Osteoblast (primary cell): ENCODE measurements around the gene CYP2D6. TPM values are rescaled to one million over a fixed set of nuclear protein-coding genes. Genes with fewer than 3 reads are reported as not detected.

Source experiments
- DNase-seq: peaks from one replicate; pipeline ENCODE4 v3.0.0; 2011; ENCODE audit warnings: low spot score, mixed read lengths; ENCODE audit not compliant: insufficient read length; ENCODE audit errors: missing footprints
- H2AFZ ChIP-seq: 2 replicates; pipeline ENCODE4 v1.6.0; 2011; ENCODE audit warnings: mild to moderate bottlenecking, low read length
- H3K27ac ChIP-seq: 2 replicates; pipeline ENCODE4 v1.5.1; 2011; ENCODE audit warnings: mild to moderate bottlenecking, low read depth, low read length, moderate library complexity
- H3K27me3 ChIP-seq: 2 replicates; pipeline ENCODE4 v1.6.0; 2012; ENCODE audit warnings: mild to moderate bottlenecking, control low read depth, inconsistent platforms, low read length, moderate library complexity; ENCODE audit not compliant: insufficient read depth
- H3K36me3 ChIP-seq: 2 replicates; pipeline ENCODE4 v1.5.1; 2011; ENCODE audit warnings: mild to moderate bottlenecking, low read length, control low read depth, moderate library complexity; ENCODE audit not compliant: insufficient read depth
- H3K4me1 ChIP-seq: 2 replicates; pipeline ENCODE4 v1.5.1; 2011; ENCODE audit warnings: mild to moderate bottlenecking, low read length, control low read depth, moderate library complexity; ENCODE audit not compliant: insufficient read depth
- H3K4me2 ChIP-seq: 2 replicates; pipeline ENCODE4 v1.6.0; 2011; ENCODE audit warnings: mild to moderate bottlenecking, low read length; ENCODE audit not compliant: insufficient read depth
- H3K4me3 ChIP-seq: fragments of 200-600 bp; sonication (generic); 3 replicates; pipeline ENCODE4 v1.5.1; 2012; ENCODE audit warnings: mild to moderate bottlenecking, low read length, inconsistent platforms; ENCODE audit not compliant: insufficient read depth
- H3K79me2 ChIP-seq: 2 replicates; pipeline ENCODE4 v1.6.0; 2012; ENCODE audit warnings: mild to moderate bottlenecking, low read length, control low read depth, inconsistent platforms; ENCODE audit not compliant: insufficient read depth
- H3K9me3 ChIP-seq: 2 replicates; pipeline ENCODE4 v1.5.1; 2011; ENCODE audit warnings: low read depth, low read length, control low read depth
- H4K20me1 ChIP-seq: 2 replicates; pipeline ENCODE4 v1.6.0; 2012; ENCODE audit warnings: mild to moderate bottlenecking, low read length, control low read depth; ENCODE audit not compliant: insufficient read depth
- CTCF ChIP-seq: IDR thresholded peaks from 2 replicates; pipeline ENCODE4 v1.5.1; 2011; ENCODE audit warnings: mild to moderate bottlenecking, low read depth, low read length, moderate library complexity; ENCODE audit errors: extremely low read depth
- total RNA-seq: library from RNA; depleted of rRNA; stranded (reverse); fragments of >200 nt; gene quantifications from 2 replicates; pipeline ENCODE4 v1.2.3, GENCODE V29; 2012

Gene CYP2D6
- total RNA-seq, 1 donor, result 0.36 TPM

GRCh38 chr22:42154293-42155052, 23.9 kb upstream of the CYP2D6 start:
- Histone ChIP-seq H4K20me1 (no peaks in the 10 kb centered on the region), H3K4me1 (no peaks in the 10 kb centered on the region), H3K27ac (no peak overlapping the region), H3K4me3 (no peak overlapping the region), H2AFZ (no peak overlapping the region), H3K79me2 (no peaks in the 10 kb centered on the region), H3K36me3 (no peaks in the 10 kb centered on the region), H3K4me2 (no peak overlapping the region), H3K9me3 (no peaks in the 10 kb centered on the region), H3K27me3 (no peaks in the 10 kb centered on the region)
- DNase-seq, result peak; percentile 58
- TF ChIP-seq CTCF, result no peak

GRCh38 chr22:42152661-42153270, 22.2 kb upstream of the CYP2D6 start:
- Histone ChIP-seq H3K9me3 (no peaks in the 10 kb centered on the region), H4K20me1 (no peaks in the 10 kb centered on the region), H3K79me2 (no peaks in the 10 kb centered on the region), H3K27me3 (no peaks in the 10 kb centered on the region), H3K4me1 (no peaks in the 10 kb centered on the region), H3K4me2 (no peak overlapping the region), H3K27ac (no peak overlapping the region), H3K36me3 (no peaks in the 10 kb centered on the region), H3K4me3 (no peak overlapping the region), H2AFZ (no peak overlapping the region)
- peak; percentile 71 for DNase-seq
- no peak for TF ChIP-seq CTCF

- Histone ChIP-seq H3K79me2 (no peaks in the 10 kb centered on the region), H4K20me1 (no peaks in the 10 kb centered on the region), H3K9me3 (no peaks in the 10 kb centered on the region), H2AFZ (no peak overlapping the region), H3K4me3 (no peak overlapping the region), H3K27ac (no peak overlapping the region), H3K27me3 (no peaks in the 10 kb centered on the region), H3K4me1 (no peaks in the 10 kb centered on the region), H3K4me2 (no peak overlapping the region), H3K36me3 (no peaks in the 10 kb centered on the region)
- peak; percentile 82 for DNase-seq
- no peak for TF ChIP-seq CTCF
These were observed 21.5 kb upstream of the CYP2D6 start for GRCh38 chr22:42151924-42152635.
